ENCODE measurements around the gene MMADHC.
A peak's percentile ranks its signal among the peaks of the same experiment; 100 is the strongest.
"Not testable (repeated sequence)": the region's sequence is repeated elsewhere in the genome, so short reads cannot be mapped to it uniquely, and the experiment has no call there.

The MMADHC gene

GRCh38 chr2:149594411-149594810 lies 6.8 kb upstream of the MMADHC start:
- DNase-seq = no peak

GRCh38 chr2:149587950-149588487 lies 444 bp upstream of the MMADHC start:
- no peak for DNase-seq

GRCh38 chr2:149586898-149587219 lies 716 bp downstream of the MMADHC start:
- no peak for DNase-seq

- no peak for DNase-seq
These were observed 1.5 kb downstream of the MMADHC start for GRCh38 chr2:149586063-149586462.

GRCh38 chr2:149585166-149585885 lies 2.2 kb downstream of the MMADHC start:
- no peak for DNase-seq

GRCh38 chr2:149579972-149580882 lies 7.3 kb downstream of the MMADHC start:
- DNase-seq = no peak

GRCh38 chr2:149577269-149577668 lies 10.3 kb downstream of the MMADHC start:
- no peak for DNase-seq

GRCh38 chr2:149575752-149576151 lies 11.8 kb downstream of the MMADHC start:
- no peak for DNase-seq

- DNase-seq = no peak
These were observed 12.3 kb downstream of the MMADHC start for GRCh38 chr2:149575277-149575676.

- no peak for DNase-seq
These were observed 13.8 kb downstream of the MMADHC start for GRCh38 chr2:149573760-149574159.

GRCh38 chr2:149572102-149572953 lies 15.2 kb downstream of the MMADHC start:
- DNase-seq = no peak

- no peak for DNase-seq
These were observed 19.4 kb downstream of the MMADHC start for GRCh38 chr2:149568138-149568537.

GRCh38 chr2:149566652-149567051 lies 20.9 kb downstream of the MMADHC start:
- DNase-seq = no peak

- not testable (repeated sequence) for DNase-seq
These were observed 21.9 kb downstream of the MMADHC start for GRCh38 chr2:149565625-149566024.

- no peak for DNase-seq
These were observed 22.6 kb downstream of the MMADHC start for GRCh38 chr2:149564983-149565382.

- no peak for DNase-seq
These were observed 23.5 kb downstream of the MMADHC start for GRCh38 chr2:149564097-149564496.

GRCh38 chr2:149562324-149562723 lies 25.3 kb downstream of the MMADHC start:
- no peak for DNase-seq

- peak; percentile 67 for DNase-seq
These were observed 26.2 kb downstream of the MMADHC start for GRCh38 chr2:149561309-149561926.

- DNase-seq = no peak
These were observed 28.1 kb downstream of the MMADHC start for GRCh38 chr2:149559341-149560068.

- DNase-seq = no peak
These were observed 31.1 kb downstream of the MMADHC start for GRCh38 chr2:149556452-149556851.

GRCh38 chr2:149552830-149553229 lies 34.7 kb downstream of the MMADHC start:
- no peak for DNase-seq

GRCh38 chr2:149552226-149552625 lies 35.3 kb downstream of the MMADHC start:
- no peak for DNase-seq

Data from NCI-H1694 (cell line).